GM21619 (cell line): ENCODE results near the gene CCDC50.
A peak's percentile ranks its signal among the peaks of the same experiment; 100 is the strongest.

Experiments used
- ATAC-seq: cut with Tn5 transposase; IDR thresholded peaks from one replicate; pipeline ENCODE4 v1.9.1; 2021; ENCODE audit not compliant: unreplicated experiment

The CCDC50 gene, protein sequence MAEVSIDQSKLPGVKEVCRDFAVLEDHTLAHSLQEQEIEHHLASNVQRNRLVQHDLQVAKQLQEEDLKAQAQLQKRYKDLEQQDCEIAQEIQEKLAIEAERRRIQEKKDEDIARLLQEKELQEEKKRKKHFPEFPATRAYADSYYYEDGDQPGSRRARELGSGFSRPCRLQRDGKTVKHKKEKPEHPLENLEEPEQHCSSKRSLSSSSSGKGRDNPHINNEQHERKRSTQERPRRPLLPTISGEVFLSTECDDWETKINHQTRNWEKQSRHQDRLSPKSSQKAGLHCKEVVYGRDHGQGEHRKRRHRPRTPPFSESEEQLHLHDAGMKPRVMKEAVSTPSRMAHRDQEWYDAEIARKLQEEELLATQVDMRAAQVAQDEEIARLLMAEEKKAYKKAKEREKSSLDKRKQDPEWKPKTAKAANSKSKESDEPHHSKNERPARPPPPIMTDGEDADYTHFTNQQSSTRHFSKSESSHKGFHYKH

GRCh38 chr3:191328962-191329653, at the start of gene CCDC50:
TSS of gene CCDC50 (plus strand) at chr3:191329394. CDS start at chr3:191329675, 281 bp downstream.
- ATAC-seq, result peak; percentile 80

DNA sequence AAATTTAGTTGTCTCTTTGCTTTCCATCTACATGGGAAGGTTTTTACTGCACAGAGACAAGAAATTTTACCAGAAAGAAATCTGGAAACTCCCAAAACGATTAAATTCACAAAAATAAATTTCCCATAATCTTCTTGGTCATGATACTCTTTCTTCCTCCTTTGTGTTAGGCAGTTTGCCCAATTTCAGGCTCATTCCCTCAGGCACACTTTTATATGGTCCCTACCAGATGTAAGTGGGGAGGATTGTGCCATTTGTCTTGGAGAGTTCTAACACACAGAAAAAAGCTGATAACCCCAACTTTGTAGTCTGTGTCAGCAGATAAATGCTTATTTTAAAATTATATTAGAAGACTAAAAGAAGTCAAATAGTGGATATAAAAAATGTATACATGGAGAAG, 49.1 kb upstream of the CCDC50 start:
- no peak for ATAC-seq

DNA sequence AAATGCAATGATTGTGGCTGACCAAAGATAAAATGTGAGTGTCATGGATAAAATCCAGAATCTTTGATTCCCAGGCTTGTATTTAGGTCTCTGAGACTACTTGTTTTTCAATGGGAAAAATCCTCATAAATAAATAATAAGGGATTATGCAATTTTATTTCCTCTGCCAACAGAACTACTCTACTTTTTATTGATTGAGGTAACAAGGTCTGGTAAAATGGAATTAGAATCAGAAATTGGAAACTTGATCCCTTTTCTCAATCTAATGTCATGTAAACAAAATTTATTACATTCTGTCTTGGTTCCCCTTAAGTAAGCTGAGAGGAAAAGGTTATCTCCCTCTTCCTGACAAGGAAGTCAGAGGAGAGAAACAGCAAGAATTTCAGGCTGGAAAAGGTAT, 48.3 kb upstream of the CCDC50 start:
- ATAC-seq, result no peak

DNA sequence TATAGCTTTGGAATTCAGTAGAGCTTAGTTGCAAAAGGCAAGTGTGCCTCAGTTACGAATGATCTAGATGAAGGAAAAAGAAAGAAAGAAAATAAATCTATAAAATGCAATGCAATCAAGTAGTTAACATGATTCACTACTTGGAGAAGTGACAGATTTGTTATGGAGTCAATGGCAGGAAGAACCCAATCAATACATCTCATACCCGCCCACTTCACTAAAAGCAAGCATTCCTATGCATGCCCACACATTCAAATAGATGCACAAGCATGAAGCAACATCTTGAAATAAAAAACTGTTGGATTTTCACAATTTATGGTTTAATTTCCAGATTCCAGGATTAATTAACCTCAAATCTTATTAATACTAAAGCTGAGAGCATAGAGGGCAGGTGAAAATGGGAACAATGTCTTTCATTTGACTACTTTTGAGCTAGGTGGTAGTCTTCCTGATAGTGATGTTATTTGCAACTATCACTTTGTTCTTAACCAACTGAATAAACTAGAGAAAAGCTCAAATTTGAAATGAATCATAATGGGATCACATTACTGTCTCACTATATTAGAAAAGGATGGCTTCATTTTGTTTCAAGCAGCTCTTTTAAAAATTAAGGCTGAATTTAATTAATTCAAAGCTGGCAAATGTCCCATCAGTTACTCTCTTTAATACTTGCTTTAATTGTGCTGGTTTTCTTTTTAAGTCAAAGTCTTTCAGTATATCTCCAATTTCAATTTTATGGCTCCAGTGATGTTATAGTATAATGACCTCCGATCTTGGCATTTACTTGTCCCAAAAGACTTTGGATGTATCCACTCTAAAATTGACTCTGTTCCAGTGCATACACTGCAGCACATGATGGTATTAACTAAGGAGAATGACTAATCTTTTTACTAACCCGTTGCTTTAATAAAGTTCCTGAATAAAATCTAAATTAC, 46.7 kb upstream of the CCDC50 start:
- ATAC-seq, result no peak

DNA sequence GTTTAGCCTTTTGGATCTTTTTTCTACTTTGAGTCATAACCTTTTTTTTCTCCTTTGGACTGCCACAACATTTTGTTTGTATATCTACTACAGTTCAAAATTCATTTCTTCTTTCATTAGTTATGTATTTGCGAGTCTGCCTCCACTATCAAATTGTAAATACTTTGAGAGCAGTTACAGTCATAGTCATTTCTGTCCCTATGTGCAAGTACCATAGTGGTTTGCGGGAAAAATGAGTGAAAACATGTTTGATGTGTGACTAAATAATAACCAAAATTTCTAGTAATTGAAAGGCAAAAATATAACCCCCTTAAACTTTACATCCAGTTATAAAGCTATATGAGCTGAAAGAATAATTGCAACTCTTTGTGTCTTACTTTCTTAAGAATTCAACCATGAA, 45.8 kb upstream of the CCDC50 start:
- no peak for ATAC-seq

DNA sequence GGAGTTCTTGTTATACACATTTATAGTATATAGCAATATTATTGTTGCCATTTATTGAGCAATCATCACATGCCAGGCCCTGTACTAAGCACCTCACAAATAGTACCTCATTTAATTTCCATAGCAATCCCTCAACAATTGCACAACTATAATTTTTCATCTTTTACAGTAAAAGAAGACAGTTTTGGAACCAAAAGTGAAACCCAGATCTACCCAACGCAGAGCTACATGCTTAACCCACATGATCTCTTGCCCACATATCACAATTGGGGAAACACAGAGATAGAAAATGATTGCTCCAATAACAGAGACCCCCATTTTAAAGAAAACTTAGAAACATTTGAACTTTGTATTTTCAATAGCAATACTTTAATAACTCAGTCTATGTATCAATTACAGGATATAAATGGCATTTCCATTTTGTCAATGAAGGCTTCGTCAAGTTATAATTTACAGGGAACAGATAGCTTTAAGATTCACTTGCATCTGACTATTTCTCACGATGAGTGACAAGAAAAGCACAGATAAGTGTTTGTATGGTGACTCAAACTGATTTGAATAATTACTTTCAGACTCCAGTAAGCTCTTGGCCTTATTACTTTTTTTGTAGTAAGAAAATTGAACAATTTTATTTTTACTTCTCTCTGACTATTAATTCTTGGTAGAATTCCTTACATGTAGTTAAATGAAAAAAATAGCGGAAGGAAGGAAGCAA, 38.7 kb upstream of the CCDC50 start:
- ATAC-seq, result peak; percentile 86

DNA sequence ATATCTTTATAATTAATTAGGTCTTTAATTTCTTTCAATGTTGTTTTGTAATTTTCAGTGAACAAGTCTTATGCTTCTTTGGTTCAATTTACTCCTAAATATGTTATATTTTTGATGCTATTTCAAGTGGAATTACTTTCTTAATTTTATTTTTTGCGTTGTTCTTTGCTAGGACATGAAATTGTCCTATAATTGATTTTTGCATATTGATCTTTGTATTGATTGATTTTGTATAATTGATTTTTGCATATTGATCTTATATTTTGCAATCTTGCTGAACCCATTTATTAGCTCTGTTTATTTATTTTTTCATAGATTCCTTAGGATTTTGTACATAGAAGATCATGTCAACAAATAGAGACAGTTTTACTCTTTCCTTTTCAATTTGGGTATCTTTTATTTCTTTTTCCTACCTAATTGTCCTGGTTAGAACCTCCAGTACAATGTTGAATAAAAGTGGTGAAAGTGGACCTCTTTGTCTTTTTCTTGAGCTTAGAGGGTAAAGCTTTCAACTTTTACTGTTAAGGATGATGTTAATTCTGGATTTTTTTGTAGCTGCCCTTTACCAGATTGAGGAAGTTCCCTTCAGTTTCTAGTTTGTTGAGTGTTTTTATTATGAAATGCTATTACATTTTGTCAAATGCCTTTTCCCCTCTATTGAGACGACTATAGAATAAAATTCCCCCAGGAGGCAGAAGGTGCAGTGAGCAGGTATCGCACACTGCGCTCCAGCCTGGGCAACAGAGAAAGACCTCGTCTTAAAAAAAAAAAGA, 36.8 kb upstream of the CCDC50 start:
- ATAC-seq, result no peak

- ATAC-seq, result no peak
Measured at GRCh38 chr3:191294291-191294690, 34.9 kb upstream of the CCDC50 start.

GRCh38 chr3:191296041-191296541, 33.1 kb upstream of the CCDC50 start:
- ATAC-seq, result peak; percentile 82

DNA sequence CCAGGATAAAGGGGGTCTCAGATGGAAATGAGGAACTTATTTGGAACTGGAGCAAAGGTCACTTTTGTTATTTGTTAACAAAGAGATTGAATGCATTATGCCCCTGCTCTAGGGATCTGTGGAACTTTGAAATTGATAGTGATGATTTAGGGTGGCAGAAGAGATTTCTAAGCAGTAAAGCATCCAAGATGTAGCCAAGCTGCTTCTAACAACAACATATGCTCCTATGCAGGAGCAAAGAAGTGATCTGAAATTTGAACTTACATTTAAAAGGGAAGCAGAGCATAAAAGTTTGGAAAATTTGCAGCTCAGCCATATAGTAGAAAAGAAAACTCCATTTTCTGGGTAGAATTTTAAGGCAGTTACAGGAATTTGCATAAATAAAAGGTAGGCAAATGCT, 30.3 kb upstream of the CCDC50 start:
- no peak for ATAC-seq

DNA sequence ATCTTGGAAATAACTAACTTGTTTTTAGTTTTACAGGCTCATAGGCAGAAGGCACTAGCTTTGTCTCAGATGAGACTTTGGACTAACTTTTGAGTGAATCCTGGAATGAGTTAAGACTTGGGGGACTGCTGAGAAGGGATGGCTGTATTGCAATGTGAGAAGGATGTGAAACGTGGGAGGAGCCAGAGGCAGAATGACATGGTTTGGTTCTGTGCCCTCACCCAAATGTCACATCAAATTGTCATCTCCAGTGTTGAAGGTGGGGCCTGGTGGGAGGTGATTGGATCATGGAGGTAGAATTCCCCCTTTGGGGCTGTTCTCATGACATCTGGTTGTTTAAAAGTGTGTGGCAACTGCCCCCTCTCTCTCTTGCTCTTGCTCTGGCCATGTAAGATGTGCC, 28.8 kb upstream of the CCDC50 start:
- ATAC-seq, result peak; percentile 22

GRCh38 chr3:191301017-191301416, 28.2 kb upstream of the CCDC50 start:
- peak; percentile 82 for ATAC-seq

DNA sequence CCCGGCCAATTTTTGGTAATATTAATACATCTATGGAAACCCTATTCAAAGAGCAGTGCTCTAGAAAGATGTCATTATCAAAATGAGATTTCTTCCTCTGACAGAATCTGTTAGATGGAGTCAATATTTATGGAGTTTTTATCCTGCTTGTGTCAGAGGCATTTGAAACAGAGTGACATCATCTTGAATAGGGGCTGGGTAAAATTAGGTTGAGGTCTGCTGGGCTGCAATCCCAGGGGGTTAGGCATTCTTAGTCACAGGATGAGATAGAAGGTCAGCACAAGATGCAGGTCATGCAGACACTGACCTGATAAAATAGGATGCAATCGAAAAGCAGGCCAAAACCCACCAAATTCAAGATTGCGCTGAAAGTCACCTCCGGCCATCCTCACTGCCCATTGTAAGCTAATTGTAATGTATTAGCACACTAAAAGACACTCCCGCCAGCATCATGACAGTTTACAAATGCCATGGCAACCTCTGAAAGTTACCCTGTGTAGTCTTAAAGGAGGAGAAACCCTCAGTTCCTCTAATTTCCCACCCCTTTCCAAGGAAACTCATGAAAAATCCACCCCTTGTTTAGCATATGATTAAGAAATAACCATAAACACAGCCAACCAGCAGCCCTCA, 27.3 kb upstream of the CCDC50 start:
- ATAC-seq, result no peak

GRCh38 chr3:191302451-191302850, 26.7 kb upstream of the CCDC50 start:
- ATAC-seq, result no peak

DNA sequence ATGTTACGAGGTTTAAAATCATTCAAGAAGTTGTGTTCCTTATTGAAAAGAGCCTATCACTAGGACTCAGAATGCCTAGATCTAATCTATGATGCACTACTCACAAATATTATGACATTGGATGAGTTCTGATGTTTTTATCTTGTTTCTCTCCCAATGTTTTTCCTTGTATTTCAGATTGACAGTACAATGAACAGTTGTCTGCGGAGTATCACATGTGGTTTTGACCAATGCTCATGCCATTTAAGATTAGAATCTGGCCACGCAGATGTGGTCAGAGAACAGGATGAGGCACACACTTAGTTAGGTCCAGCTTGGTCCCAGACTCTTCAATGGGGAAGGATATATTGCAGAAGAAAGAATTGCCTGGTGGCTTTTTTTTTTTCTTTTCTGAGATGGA, 25.6 kb upstream of the CCDC50 start:
- ATAC-seq, result no peak

- ATAC-seq, result no peak
Measured at GRCh38 chr3:191306428-191306827, 22.8 kb upstream of the CCDC50 start.

- no peak for ATAC-seq
Measured at GRCh38 chr3:191307341-191307740, 21.9 kb upstream of the CCDC50 start.

GRCh38 chr3:191313296-191313695, 15.9 kb upstream of the CCDC50 start:
- ATAC-seq, result no peak

GRCh38 chr3:191314109-191314728, 15.0 kb upstream of the CCDC50 start:
- no peak for ATAC-seq
